Measurements from ENCODE around the gene SERPINI1.

DNA sequence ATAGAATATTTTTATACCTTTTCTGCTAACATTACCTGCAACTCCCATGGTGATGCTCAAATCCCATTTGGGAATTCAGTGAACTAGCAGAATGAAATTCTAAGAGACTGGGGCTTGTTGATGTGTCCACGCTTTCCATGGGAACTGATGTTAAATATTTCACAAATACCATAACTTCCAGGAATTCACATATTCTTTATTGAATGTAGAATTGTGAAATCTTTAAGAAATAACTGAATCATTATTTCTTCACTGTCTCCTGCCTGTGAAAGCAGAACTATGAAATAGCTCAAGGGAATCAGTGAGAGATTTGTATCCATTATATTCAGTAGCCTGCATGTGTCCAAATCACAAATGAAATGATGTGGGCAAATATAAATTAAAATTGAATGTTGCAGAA, 130.8 kb downstream of the SERPINI1 start:
- TF ChIP-seq, protein P1, sequence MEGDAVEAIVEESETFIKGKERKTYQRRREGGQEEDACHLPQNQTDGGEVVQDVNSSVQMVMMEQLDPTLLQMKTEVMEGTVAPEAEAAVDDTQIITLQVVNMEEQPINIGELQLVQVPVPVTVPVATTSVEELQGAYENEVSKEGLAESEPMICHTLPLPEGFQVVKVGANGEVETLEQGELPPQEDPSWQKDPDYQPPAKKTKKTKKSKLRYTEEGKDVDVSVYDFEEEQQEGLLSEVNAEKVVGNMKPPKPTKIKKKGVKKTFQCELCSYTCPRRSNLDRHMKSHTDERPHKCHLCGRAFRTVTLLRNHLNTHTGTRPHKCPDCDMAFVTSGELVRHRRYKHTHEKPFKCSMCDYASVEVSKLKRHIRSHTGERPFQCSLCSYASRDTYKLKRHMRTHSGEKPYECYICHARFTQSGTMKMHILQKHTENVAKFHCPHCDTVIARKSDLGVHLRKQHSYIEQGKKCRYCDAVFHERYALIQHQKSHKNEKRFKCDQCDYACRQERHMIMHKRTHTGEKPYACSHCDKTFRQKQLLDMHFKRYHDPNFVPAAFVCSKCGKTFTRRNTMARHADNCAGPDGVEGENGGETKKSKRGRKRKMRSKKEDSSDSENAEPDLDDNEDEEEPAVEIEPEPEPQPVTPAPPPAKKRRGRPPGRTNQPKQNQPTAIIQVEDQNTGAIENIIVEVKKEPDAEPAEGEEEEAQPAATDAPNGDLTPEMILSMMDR (IDR thresholded peaks at IDR 0.05): no peak
- TF ChIP-seq POLR2AphosphoS5 (IDR thresholded peaks at IDR 0.05): no peak
